Measurements from ENCODE around the gene SLC39A7. TPM values are rescaled to one million over a fixed set of nuclear protein-coding genes. Genes with fewer than 3 reads are reported as not detected.
A peak's percentile ranks its signal among the peaks of the same experiment; 100 is the strongest.

The SLC39A7 gene
- total and polyA plus RNA-seq, 8 donors, result 71.9 to 149 (median 100) TPM

DNA sequence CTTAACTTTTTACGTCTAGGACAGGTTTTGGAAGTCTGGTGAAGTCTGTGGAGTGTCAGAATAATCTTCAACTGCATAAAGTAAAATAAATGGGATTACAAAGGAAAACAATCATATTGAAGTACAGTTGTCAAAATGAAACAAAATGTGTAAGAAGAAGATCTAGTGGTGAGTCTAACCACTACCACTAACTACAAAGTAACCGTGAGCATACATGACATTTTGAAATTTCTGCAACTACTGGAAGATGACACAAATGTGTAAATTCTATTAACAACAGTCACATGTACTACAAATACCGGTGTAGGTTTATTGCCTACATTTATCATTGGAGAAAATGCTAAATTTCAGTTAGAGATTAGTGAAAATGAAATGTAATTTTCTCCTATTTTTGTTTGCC is 41.3 kb downstream of the SLC39A7 start:
- Histone ChIP-seq H3K9me3 (no peaks in the 10 kb centered on the region), H3K36me3 (no peaks in the 10 kb centered on the region), H3K27me3 (peaks cover 0 to 20% of the 10 kb centered on the region in 2 donors), H3K4me1 (no peaks in the 10 kb centered on the region), H3K4me3 (no peak overlapping the region), H3K27ac (no peak overlapping the region)
- TF ChIP-seq CTCF (IDR thresholded peaks at IDR 0.05), result no peak
- ATAC-seq (no peak), DNase-seq (no peak)
- intact Hi-C loops (cut with DNase I), result loop anchor here in 1 of 2 donors (10.0 kb wide), 2 partner anchors 77 to 127 kb away; no protein-coding TSS in a partner anchor

GRCh38 chr6:33243476-33243875 is 42.8 kb downstream of the SLC39A7 start:
- intact Hi-C loops (cut with DNase I), result loop anchor here in 1 of 2 donors (10.0 kb wide), 2 partner anchors 79 to 129 kb away; no protein-coding TSS in a partner anchor
- Histone ChIP-seq H3K4me3 (no peak overlapping the region), H3K4me1 (peaks cover 3 to 7% of the 10 kb centered on the region in 2 donors), H3K27ac (no peak overlapping the region), H3K36me3 (no peaks in the 10 kb centered on the region), H3K27me3 (peaks cover 0 to 20% of the 10 kb centered on the region in 2 donors), H3K9me3 (no peaks in the 10 kb centered on the region)
- DNase-seq, result no peak
- TF ChIP-seq CTCF (IDR thresholded peaks at IDR 0.05), result no peak
- no peak for ATAC-seq

- ATAC-seq (peak; percentile 89), DNase-seq (peak; percentile 83 to 93 (median 90))
- intact Hi-C loops (cut with DNase I), result loop anchor here in 1 of 2 donors (10.0 kb wide), 2 partner anchors 83 to 133 kb away; no protein-coding TSS in a partner anchor
- Histone ChIP-seq H3K27me3 (no peaks in the 10 kb centered on the region), H3K36me3 (peaks cover 0 to 5% of the 10 kb centered on the region in 2 donors), H3K9me3 (no peaks in the 10 kb centered on the region), H3K4me3 (peak overlapping the region; percentile 43 to 50), H3K27ac (peak overlapping the region; percentile 91 to 92), H3K4me1 (peaks cover 11 to 31% of the 10 kb centered on the region in 2 donors)
- TF ChIP-seq CTCF (IDR thresholded peaks at IDR 0.05), result peak; percentile 86 to 95
Measured at GRCh38 chr6:33247977-33248642, 47.4 kb downstream of the SLC39A7 start.

- peaks cover 11 to 31% of the 10 kb centered on the region in 2 donors for H3K4me1 ChIP-seq
- no peaks in the 10 kb centered on the region for H3K27me3 ChIP-seq
- H3K4me3 ChIP-seq, result peak overlapping the region; percentile 43 to 50
- intact Hi-C loops (cut with DNase I), result loop anchor here in 1 of 2 donors (10.0 kb wide), 2 partner anchors 84 to 134 kb away; no protein-coding TSS in a partner anchor
- no peak for DNase-seq
- TF ChIP-seq CTCF (IDR thresholded peaks at IDR 0.05), result peak; percentile 8 to 25
- H3K9me3 ChIP-seq, result no peaks in the 10 kb centered on the region
- H3K27ac ChIP-seq, result peak overlapping the region; percentile 91 to 92
- peak; percentile 7 for ATAC-seq
- H3K36me3 ChIP-seq, result peaks cover 0 to 5% of the 10 kb centered on the region in 2 donors
Measured at GRCh38 chr6:33248643-33248931, 47.9 kb downstream of the SLC39A7 start.

GRCh38 chr6:33248932-33249731 is 48.5 kb downstream of the SLC39A7 start:
- intact Hi-C loops (cut with DNase I), result loop anchor here in 1 of 2 donors (10.0 kb wide), 2 partner anchors 84 to 134 kb away; no protein-coding TSS in a partner anchor
- no peaks in the 10 kb centered on the region for H3K9me3 ChIP-seq
- peak overlapping the region; percentile 43 to 50 for H3K4me3 ChIP-seq
- TF ChIP-seq CTCF (IDR thresholded peaks at IDR 0.05), result no peak
- ATAC-seq (peak; percentile 95), DNase-seq (peak; percentile 92 to 98 (median 98))
- H3K36me3 ChIP-seq, result peaks cover 0 to 5% of the 10 kb centered on the region in 2 donors
- H3K27me3 ChIP-seq, result no peaks in the 10 kb centered on the region
- peaks cover 11 to 31% of the 10 kb centered on the region in 2 donors for H3K4me1 ChIP-seq
- peak overlapping the region; percentile 91 to 92 for H3K27ac ChIP-seq
